ENCODE measurements around the gene IFNAR1.

The IFNAR1 gene

GRCh38 chr21:33383056-33383888 lies 58.5 kb downstream of the IFNAR1 start:
- DNase-seq (ENCODE audit: insufficient read length, low spot score), result no peak
- FAIRE-seq, result no peak
- TF ChIP-seq CTCF (IDR thresholded peaks at IDR 0.05; ENCODE audit: insufficient read depth, missing control alignments), result no peak

- no peak for FAIRE-seq
Measured at GRCh38 chr21:33384841-33385331, 60.1 kb downstream of the IFNAR1 start.

GRCh38 chr21:33386222-33386784 lies 61.5 kb downstream of the IFNAR1 start:
- no peak for FAIRE-seq
- DNase-seq (ENCODE audit: insufficient read length, low spot score), result no peak
- no peak for TF ChIP-seq CTCF (IDR thresholded peaks at IDR 0.05; ENCODE audit: insufficient read depth, missing control alignments)

More at GRCh38 chr21:33384841-33385331, 60.1 kb downstream of the IFNAR1 start:
- no peak for TF ChIP-seq CTCF (IDR thresholded peaks at IDR 0.05; ENCODE audit: insufficient read depth, missing control alignments)
- no peak for DNase-seq (ENCODE audit: insufficient read length, low spot score)

- DNase-seq (ENCODE audit: insufficient read length, low spot score) (no peak), FAIRE-seq (no peak)
- TF ChIP-seq CTCF (IDR thresholded peaks at IDR 0.05; ENCODE audit: insufficient read depth, missing control alignments), result no peak
Measured at GRCh38 chr21:33387294-33387693, 62.5 kb downstream of the IFNAR1 start.

GRCh38 chr21:33388188-33388587 lies 63.4 kb downstream of the IFNAR1 start:
- DNase-seq (ENCODE audit: insufficient read length, low spot score), result no peak
- no peak for FAIRE-seq
- no peak for TF ChIP-seq CTCF (IDR thresholded peaks at IDR 0.05; ENCODE audit: insufficient read depth, missing control alignments)

GRCh38 chr21:33390479-33390878 lies 65.7 kb downstream of the IFNAR1 start:
- DNase-seq (ENCODE audit: insufficient read length, low spot score) (no peak), FAIRE-seq (no peak)
- TF ChIP-seq CTCF (IDR thresholded peaks at IDR 0.05; ENCODE audit: insufficient read depth, missing control alignments), result no peak

GRCh38 chr21:33391656-33392055 lies 66.9 kb downstream of the IFNAR1 start:
- DNase-seq (ENCODE audit: insufficient read length, low spot score) (no peak), FAIRE-seq (no peak)
- TF ChIP-seq CTCF (IDR thresholded peaks at IDR 0.05; ENCODE audit: insufficient read depth, missing control alignments), result no peak

Data from D721Med (cell line).